Small intestine (tissue), 7 donors: ENCODE data around the gene GLTP. TPM values are rescaled to one million over a fixed set of nuclear protein-coding genes. Genes with fewer than 3 reads are reported as not detected.
A peak's percentile ranks its signal among the peaks of the same experiment; 100 is the strongest.

Experiments
- DNase-seq, 2 donors: peaks; one replicate each; pipeline versions ENCODE4 v3.0.0 to v3.0.0-alpha.2; 2013
- FAIRE-seq: peaks from 2 replicates; lab custom pipeline; 2012; peaks lifted over from hg19 to GRCh38; lab: Jason Lieb, UNC
- H3K27ac ChIP-seq, 3 donors: one replicate each; pipeline ENCODE4 v1.5.1; 2013; ENCODE audit warnings: low read length in 2 of 3, mild to moderate bottlenecking in 2 of 3, control low read depth in 1 of 3, inconsistent platforms in 1 of 3, low read depth in 1 of 3, moderate library complexity in 1 of 3
- H3K27me3 ChIP-seq, 3 donors: one replicate each; pipeline ENCODE4 v1.6.1; 2013; ENCODE audit warnings: low read length in 3 of 3, inconsistent platforms in 1 of 3; ENCODE audit not compliant: control insufficient read depth in 3 of 3, insufficient read depth in 3 of 3
- H3K36me3 ChIP-seq, 3 donors: one replicate each; pipeline ENCODE4 v1.6.1; 2013; ENCODE audit warnings: low read length in 3 of 3, inconsistent platforms in 1 of 3, low read depth in 1 of 3, mild to moderate bottlenecking in 1 of 3, moderate library complexity in 1 of 3; ENCODE audit not compliant: control insufficient read depth in 3 of 3, insufficient read depth in 2 of 3
- H3K4me1 ChIP-seq, 3 donors: one replicate each; pipeline ENCODE4 v1.6.1; 2013; ENCODE audit warnings: low read length in 2 of 3, inconsistent platforms in 1 of 3, low read depth in 1 of 3, mild to moderate bottlenecking in 1 of 3, moderate library complexity in 1 of 3; ENCODE audit not compliant: control insufficient read depth in 3 of 3, insufficient read depth in 2 of 3
- H3K4me3 ChIP-seq, 3 donors: one replicate each; pipeline ENCODE4 v1.5.1; 2013; ENCODE audit warnings: low read length in 3 of 3, control low read depth in 1 of 3, inconsistent platforms in 1 of 3, low read depth in 1 of 3, mild to moderate bottlenecking in 1 of 3, moderate library complexity in 1 of 3
- H3K9me3 ChIP-seq, 2 donors: one replicate each; pipeline ENCODE4 v1.6.1; 2013; ENCODE audit warnings: low read depth in 1 of 2, low read length in 1 of 2; ENCODE audit not compliant: control insufficient read depth in 2 of 2, insufficient read depth in 1 of 2
- WGBS, 3 donors: extraction: QIAGEN DNeasy Blood & Tissue Kit; methylation state at CpG; one replicate each; pipeline ENCODE4 v1.1.7; 2013; 5-methylcytosine and 5-hydroxymethylcytosine counted together
- polyA plus RNA-seq, 4 donors: library from polyadenylated mRNA; stranded (reverse) in 3 of 4; unstranded in 1 of 4; fragments of 200-250 nt in 3 of 4; fragments of 120-200 nt in 1 of 4; gene quantifications; one replicate each; pipeline versions ENCODE4 v1.2.1 to v1.2.3, GENCODE V29; 2013
- donor health status: healthy with polysubstance abuse.
- donor health status: control.
- donor health status: control.
- donor health status: Bipolar disorder and iron deficiency.
- donor health status: healthy.

The GLTP gene
- polyA plus RNA-seq, 4 donors: 16.6 to 35.5 (median 32.1) TPM

GRCh38 chr12:109831929-109832328 is 48.4 kb downstream of the GLTP start:
- FAIRE-seq: no peak
- Histone ChIP-seq H3K4me3 (no peak overlapping the region), H3K4me1 (peaks cover 0 to 9% (median 0%) of the 10 kb centered on the region in 3 donors), H3K36me3 (no peaks in the 10 kb centered on the region), H3K27me3 (peaks cover 0 to 7% (median 3%) of the 10 kb centered on the region in 3 donors), H3K9me3 (no peaks in the 10 kb centered on the region), H3K27ac (no peak overlapping the region)
- no peak for DNase-seq
- 66 to 75% (median 73%) methylated on average over 9 of the region's 9 CpGs for WGBS, 3 donors

GRCh38 chr12:109831365-109831764 is 49.0 kb downstream of the GLTP start:
- H3K27me3 ChIP-seq: peaks cover 0 to 7% (median 3%) of the 10 kb centered on the region in 3 donors
- H3K4me3 ChIP-seq: no peak overlapping the region
- no peak overlapping the region for H3K27ac ChIP-seq
- peaks cover 0 to 9% (median 0%) of the 10 kb centered on the region in 3 donors for H3K4me1 ChIP-seq
- no peak for FAIRE-seq
- no peaks in the 10 kb centered on the region for H3K36me3 ChIP-seq
- no peaks in the 10 kb centered on the region for H3K9me3 ChIP-seq
- 74 to 87% (median 84%) methylated on average over 6 of the region's 6 CpGs for WGBS, 3 donors
- DNase-seq: no peak

GRCh38 chr12:109830718-109831117 is 49.6 kb downstream of the GLTP start:
- Histone ChIP-seq H3K4me3 (no peak overlapping the region), H3K4me1 (peaks cover 0 to 9% (median 0%) of the 10 kb centered on the region in 3 donors), H3K27ac (no peak overlapping the region), H3K9me3 (no peaks in the 10 kb centered on the region), H3K36me3 (no peaks in the 10 kb centered on the region), H3K27me3 (peaks cover 0 to 7% (median 3%) of the 10 kb centered on the region in 3 donors)
- FAIRE-seq: no peak
- 49 to 58% (median 58%) methylated on average over 2 of the region's 2 CpGs for WGBS, 3 donors
- DNase-seq: no peak

GRCh38 chr12:109830267-109830666 is 50.1 kb downstream of the GLTP start:
- Histone ChIP-seq H3K27ac (no peak overlapping the region), H3K27me3 (peaks cover 0 to 7% (median 3%) of the 10 kb centered on the region in 3 donors), H3K9me3 (no peaks in the 10 kb centered on the region), H3K4me3 (no peak overlapping the region), H3K4me1 (peaks cover 0 to 9% (median 0%) of the 10 kb centered on the region in 3 donors), H3K36me3 (no peaks in the 10 kb centered on the region)
- 21 to 76% (median 37%) methylated on average over 2 of the region's 2 CpGs for WGBS, 3 donors
- FAIRE-seq: no peak
- DNase-seq: peak in 1 of 2 donors; percentile 42

GRCh38 chr12:109829667-109830066 is 50.7 kb downstream of the GLTP start:
- H3K36me3 ChIP-seq: no peaks in the 10 kb centered on the region
- peaks cover 0 to 7% (median 3%) of the 10 kb centered on the region in 3 donors for H3K27me3 ChIP-seq
- H3K9me3 ChIP-seq: no peaks in the 10 kb centered on the region
- 81 to 88% (median 87%) methylated on average over 10 of the region's 10 CpGs for WGBS, 3 donors
- no peak for DNase-seq
- H3K27ac ChIP-seq: no peak overlapping the region
- H3K4me3 ChIP-seq: no peak overlapping the region
- FAIRE-seq: no peak
- H3K4me1 ChIP-seq: peaks cover 0 to 9% (median 0%) of the 10 kb centered on the region in 3 donors

GRCh38 chr12:109828754-109829511 is 51.4 kb downstream of the GLTP start:
- no peaks in the 10 kb centered on the region for H3K36me3 ChIP-seq
- H3K27ac ChIP-seq: peak overlapping the region in 1 of 3 donors; percentile 12
- 57 to 73% (median 63%) methylated on average over 3 of the region's 3 CpGs for WGBS, 3 donors
- peaks cover 0 to 9% (median 0%) of the 10 kb centered on the region in 3 donors for H3K4me1 ChIP-seq
- peaks cover 0 to 7% (median 3%) of the 10 kb centered on the region in 3 donors for H3K27me3 ChIP-seq
- no peak for FAIRE-seq
- no peaks in the 10 kb centered on the region for H3K9me3 ChIP-seq
- DNase-seq: no peak
- H3K4me3 ChIP-seq: no peak overlapping the region

- 60 to 77% (median 73%) methylated on average over 19 of the region's 19 CpGs for WGBS, 3 donors
- no peak for FAIRE-seq
- H3K27me3 ChIP-seq: peaks cover 0 to under 1% (median 0%) of the 10 kb centered on the region in 3 donors
- H3K4me1 ChIP-seq: peaks cover 0 to 7% (median 0%) of the 10 kb centered on the region in 3 donors
- no peak for DNase-seq
- no peaks in the 10 kb centered on the region for H3K36me3 ChIP-seq
- H3K4me3 ChIP-seq: no peak overlapping the region
- peak overlapping the region in 1 of 3 donors; percentile 12 for H3K27ac ChIP-seq
- H3K9me3 ChIP-seq: no peaks in the 10 kb centered on the region
These were observed 52.5 kb downstream of the GLTP start for GRCh38 chr12:109827566-109828550.

GRCh38 chr12:109827080-109827479 is 53.3 kb downstream of the GLTP start:
- Histone ChIP-seq H3K4me1 (peaks cover 0 to 6% (median 0%) of the 10 kb centered on the region in 3 donors), H3K9me3 (no peaks in the 10 kb centered on the region), H3K36me3 (no peaks in the 10 kb centered on the region), H3K27ac (no peak overlapping the region), H3K4me3 (no peak overlapping the region), H3K27me3 (no peaks in the 10 kb centered on the region)
- DNase-seq (no peak), FAIRE-seq (no peak)
- 91 to 96% (median 95%) methylated on average over 3 of the region's 3 CpGs for WGBS, 3 donors
